ENCODE measurements around the gene HTR5A.

- TF ChIP-seq EZH2 (IDR thresholded peaks at IDR 0.05), result no peak
- TF ChIP-seq POLR2AphosphoS5 (IDR thresholded peaks at IDR 0.05; ENCODE audit: borderline replicate concordance, low read depth, low read length), result no peak
Measured at GRCh38 chr7:155115288-155115687, 45.2 kb downstream of the HTR5A start.

Measured in SK-N-MC (cell line).